ENCODE data around the gene ZNF831. TPM values are rescaled to one million over a fixed set of nuclear protein-coding genes. Genes with fewer than 3 reads are reported as not detected.

The ZNF831 gene
- total RNA-seq, 4 donors from 2014 or later, result 0.78 to 2.3 (median 1.6) TPM

DNA sequence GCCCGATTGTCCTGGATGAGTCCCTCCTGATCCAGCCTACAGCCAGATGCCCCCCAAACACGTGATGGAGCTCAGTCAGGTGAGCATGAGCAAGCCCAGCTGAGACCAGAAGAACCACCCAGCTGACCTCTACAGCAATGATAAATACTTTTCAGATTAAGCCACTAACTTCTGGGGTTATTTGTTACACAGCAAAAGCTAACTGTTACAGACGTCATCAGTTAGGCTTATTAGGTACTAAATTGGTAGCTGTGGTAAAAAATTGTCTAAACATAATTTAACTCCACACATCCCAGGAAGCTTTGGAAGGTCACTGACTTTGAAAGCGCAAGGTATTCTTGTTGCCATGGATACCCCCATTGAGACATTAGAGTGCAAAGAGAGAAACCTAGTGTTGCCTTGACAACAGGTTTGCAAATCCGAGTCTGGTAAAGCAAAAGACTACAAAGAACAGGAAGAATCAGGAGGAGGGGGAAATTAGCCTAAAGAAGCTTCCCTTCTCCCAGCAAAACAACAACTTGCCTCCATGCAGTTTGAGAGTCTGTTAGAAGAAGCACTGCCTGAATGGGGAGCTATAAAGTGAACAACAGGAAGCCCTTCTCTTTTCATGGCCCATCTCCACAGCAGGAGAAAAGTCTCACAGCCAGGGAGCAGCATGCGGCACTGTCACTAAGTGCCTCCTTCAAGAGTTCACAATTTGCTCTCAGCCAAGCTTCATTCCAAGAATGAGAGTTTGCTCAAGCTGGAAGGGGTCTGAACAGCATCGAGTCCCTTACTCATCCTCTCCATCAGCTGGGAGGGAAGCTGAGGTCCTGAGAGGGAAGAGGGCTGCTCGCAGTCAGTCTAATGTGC lies 41.7 kb upstream of the ZNF831 start:
- H3K9me3 ChIP-seq, result no peaks in the 10 kb centered on the region
- intact Hi-C loops (cut with DNase I), result no loop called here
- WGBS, 2 donors, result 55 to 58% methylated on average over 8 of the region's 8 CpGs
- no peak overlapping the region for H3K4me3 ChIP-seq (replicated peaks in 1 of 3)
- H3K27me3 ChIP-seq, result no peaks in the 10 kb centered on the region
- H3K4me1 ChIP-seq, result no peaks in the 10 kb centered on the region
- no peak for TF ChIP-seq POLR2A (IDR thresholded peaks at IDR 0.05)
- TF ChIP-seq, protein P1, sequence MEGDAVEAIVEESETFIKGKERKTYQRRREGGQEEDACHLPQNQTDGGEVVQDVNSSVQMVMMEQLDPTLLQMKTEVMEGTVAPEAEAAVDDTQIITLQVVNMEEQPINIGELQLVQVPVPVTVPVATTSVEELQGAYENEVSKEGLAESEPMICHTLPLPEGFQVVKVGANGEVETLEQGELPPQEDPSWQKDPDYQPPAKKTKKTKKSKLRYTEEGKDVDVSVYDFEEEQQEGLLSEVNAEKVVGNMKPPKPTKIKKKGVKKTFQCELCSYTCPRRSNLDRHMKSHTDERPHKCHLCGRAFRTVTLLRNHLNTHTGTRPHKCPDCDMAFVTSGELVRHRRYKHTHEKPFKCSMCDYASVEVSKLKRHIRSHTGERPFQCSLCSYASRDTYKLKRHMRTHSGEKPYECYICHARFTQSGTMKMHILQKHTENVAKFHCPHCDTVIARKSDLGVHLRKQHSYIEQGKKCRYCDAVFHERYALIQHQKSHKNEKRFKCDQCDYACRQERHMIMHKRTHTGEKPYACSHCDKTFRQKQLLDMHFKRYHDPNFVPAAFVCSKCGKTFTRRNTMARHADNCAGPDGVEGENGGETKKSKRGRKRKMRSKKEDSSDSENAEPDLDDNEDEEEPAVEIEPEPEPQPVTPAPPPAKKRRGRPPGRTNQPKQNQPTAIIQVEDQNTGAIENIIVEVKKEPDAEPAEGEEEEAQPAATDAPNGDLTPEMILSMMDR (IDR thresholded peaks at IDR 0.05), result no peak
- H3K36me3 ChIP-seq, result no peaks in the 10 kb centered on the region
- H3K27ac ChIP-seq, result no peak overlapping the region
- no peak for DNase-seq

DNA sequence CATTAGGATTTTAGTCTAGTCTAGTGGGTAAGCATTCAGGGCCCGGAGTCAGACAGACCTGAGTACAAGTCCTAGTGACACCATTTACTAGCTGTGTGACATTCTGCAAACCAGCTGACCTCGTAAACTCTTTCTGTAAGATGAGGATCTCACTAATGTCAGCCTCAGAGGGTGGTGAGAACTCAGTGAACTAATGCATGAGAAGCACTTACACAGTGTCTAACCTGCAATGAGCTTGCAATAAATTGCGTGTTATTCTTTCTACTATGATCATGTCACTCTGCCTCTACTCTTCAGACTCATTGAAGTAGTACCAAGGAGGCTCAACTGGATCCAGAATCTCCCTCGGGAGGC lies 41.1 kb upstream of the ZNF831 start:
- TF ChIP-seq POLR2A (IDR thresholded peaks at IDR 0.05), result no peak
- TF ChIP-seq, protein P1 (IDR thresholded peaks at IDR 0.05), result no peak
- Histone ChIP-seq H3K27me3 (no peaks in the 10 kb centered on the region), H3K4me1 (no peaks in the 10 kb centered on the region), H3K36me3 (no peaks in the 10 kb centered on the region), H3K4me3 (replicated peaks in 1 of 3) (no peak overlapping the region), H3K27ac (no peak overlapping the region), H3K9me3 (no peaks in the 10 kb centered on the region)
- DNase-seq, result no peak
- intact Hi-C loops (cut with DNase I), result no loop called here
- 74 to 84% methylated on average over 4 of the region's 4 CpGs for WGBS, 2 donors

DNA sequence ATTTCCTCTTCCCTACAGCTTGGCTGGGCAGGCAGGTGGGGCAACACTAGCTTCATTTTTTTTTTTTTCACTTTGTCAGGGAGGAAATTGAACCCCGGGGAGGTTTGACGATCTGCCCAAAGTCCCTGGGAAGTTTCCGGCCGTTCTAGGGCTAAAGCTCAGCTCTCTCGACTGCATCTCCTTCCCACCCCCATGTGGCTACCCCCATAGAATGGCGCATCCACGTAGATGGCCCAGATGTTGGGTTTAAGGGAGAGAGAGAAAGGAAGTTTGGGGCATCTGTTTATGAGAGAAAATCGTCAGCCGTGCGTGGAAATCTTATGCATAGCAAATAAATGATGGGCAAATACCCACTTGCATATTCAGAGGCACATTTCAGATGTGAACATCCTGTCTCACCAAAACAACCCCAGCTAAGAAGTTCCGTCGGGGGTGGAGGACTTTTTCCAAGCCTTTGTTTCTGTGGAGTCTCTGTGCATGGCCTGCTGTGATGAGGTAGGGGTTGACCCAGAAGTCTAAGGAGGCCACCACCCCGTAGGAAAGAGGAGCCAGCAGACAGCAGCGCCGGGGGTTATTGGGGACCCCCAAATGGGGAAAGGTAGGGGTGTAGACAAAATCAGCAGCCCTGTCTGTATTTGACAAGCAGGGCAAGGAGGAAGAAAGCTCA lies 40.5 kb upstream of the ZNF831 start:
- no peaks in the 10 kb centered on the region for H3K4me1 ChIP-seq
- no peak overlapping the region for H3K4me3 ChIP-seq (replicated peaks in 1 of 3)
- TF ChIP-seq POLR2A (IDR thresholded peaks at IDR 0.05), result no peak
- TF ChIP-seq, protein P1 (IDR thresholded peaks at IDR 0.05), result no peak
- intact Hi-C loops (cut with DNase I), result no loop called here
- H3K27me3 ChIP-seq, result no peaks in the 10 kb centered on the region
- no peaks in the 10 kb centered on the region for H3K36me3 ChIP-seq
- 79 to 86% methylated on average over 15 of the region's 15 CpGs for WGBS, 2 donors
- H3K9me3 ChIP-seq, result no peaks in the 10 kb centered on the region
- DNase-seq, result no peak
- H3K27ac ChIP-seq, result no peak overlapping the region

DNA sequence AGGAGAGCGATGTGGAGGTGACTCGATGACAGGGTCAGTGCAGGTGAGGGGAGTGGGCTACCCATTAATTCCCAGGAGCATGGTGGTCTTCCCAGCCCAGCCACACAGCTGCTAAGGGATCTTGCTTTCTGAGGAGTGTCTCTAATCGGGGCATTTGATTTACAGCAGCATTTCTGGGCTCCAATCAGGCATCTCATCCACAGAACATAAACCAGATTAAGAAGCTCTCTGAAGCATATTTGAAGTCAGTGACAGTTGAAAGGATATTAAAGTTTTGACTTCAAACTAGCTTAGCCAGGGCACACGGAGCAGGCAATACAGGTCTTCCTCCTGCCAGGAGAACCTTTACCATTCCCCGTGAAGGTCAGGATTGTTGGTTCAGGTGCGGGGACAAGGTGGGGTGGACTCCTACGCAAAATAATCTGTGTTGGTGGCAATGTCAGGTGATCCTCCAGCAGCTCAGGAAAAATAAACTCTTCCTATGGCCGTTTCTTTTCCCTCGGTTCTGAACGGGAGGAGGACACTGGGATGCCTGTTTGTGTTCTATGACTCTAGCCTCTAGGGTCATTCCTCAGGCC lies 39.9 kb upstream of the ZNF831 start:
- H3K9me3 ChIP-seq, result no peaks in the 10 kb centered on the region
- no peaks in the 10 kb centered on the region for H3K27me3 ChIP-seq
- no peaks in the 10 kb centered on the region for H3K4me1 ChIP-seq
- TF ChIP-seq, protein P1 (IDR thresholded peaks at IDR 0.05), result no peak
- no peak for TF ChIP-seq POLR2A (IDR thresholded peaks at IDR 0.05)
- H3K4me3 ChIP-seq (replicated peaks in 1 of 3), result no peak overlapping the region
- H3K36me3 ChIP-seq, result no peaks in the 10 kb centered on the region
- 67% methylated on average over 10 of the region's 10 CpGs for WGBS, 2 donors
- intact Hi-C loops (cut with DNase I), result no loop called here
- DNase-seq, result no peak
- no peak overlapping the region for H3K27ac ChIP-seq

Data from thyroid gland (tissue), 4 donors.